Right ventricle myocardium inferior (tissue), 1 donor: ENCODE data around the gene PPFIA2. TPM values are rescaled to one million over a fixed set of nuclear protein-coding genes. Genes with fewer than 3 reads are reported as not detected.
"Not testable (repeated sequence)": the region's sequence is repeated elsewhere in the genome, so short reads cannot be mapped to it uniquely, and the experiment has no call there.

ENCODE experiments used
- ATAC-seq: fragments of 200-7000 bp; cut with Tn5 transposase; one replicate; pipeline ENCODE4 v1.9.1; 2020; ENCODE audit warnings: mild to moderate bottlenecking, moderate library complexity
- DNase-seq: peaks from one replicate; pipeline ENCODE4 v3.0.0; 2021; ENCODE audit errors: missing footprints
- intact Hi-C: fragments of 100-400 bp; cut with DNase I; formaldehyde crosslinking; loops from one replicate; pipeline ENCODE4 v1.11.0; 2022
- total RNA-seq: library from RNA; stranded (reverse); fragmentation: NEBNext Ultra II Directional; extraction: Animal tissue kit (Norgen Biotek cat#: 25700); gene quantifications from one replicate; pipeline ENCODE4 v1.2.1, GENCODE V29; 2021
- donor health status: DM: no; HTN: yes; CAD: no; lungs with severe emphysema.

PPFIA2 gene
- total RNA-seq, 1 donor from 2014 or later: 0.35 TPM

DNA sequence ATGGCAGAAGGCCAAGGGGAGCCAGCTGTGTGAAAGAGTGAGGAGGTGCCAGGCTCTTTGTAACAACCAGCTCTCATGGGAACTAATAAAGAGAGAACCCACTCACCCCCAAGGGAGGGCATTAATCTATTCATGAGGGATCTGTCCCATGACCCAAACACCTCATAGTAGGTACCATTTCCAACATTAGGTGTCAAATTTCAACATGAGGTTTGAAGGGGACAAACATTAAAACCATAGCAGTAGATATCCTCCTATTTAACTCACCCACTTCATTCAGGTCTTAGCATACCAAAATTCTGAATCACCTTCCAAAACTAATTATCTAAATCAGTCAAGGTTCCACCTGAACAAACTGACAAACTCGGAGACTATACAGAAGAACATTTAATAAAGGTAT, 75.3 kb downstream of the PPFIA2 start:
- intact Hi-C loops: no loop called here
- ATAC-seq (no peak), DNase-seq (no peak)

DNA sequence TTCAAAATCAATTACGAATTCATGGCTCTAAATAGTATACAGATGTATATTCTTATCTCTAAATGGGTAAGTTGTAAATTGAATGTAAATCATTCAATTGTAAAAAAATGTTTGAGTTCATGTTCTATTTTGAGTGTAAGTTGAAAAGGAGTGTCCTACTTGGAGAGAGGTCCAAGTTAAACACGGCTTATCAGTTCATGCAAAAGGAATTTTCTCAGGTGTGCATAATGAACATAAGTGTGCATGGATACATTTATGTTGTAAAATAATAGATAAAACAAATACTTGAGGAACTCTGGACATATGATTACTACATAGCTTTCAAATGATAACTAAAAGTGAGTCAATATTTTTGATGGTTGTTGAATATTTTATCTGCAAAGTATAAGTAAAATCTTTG, 79.5 kb downstream of the PPFIA2 start:
- DNase-seq (no peak), ATAC-seq (no peak)
- intact Hi-C loops: no loop called here

DNA sequence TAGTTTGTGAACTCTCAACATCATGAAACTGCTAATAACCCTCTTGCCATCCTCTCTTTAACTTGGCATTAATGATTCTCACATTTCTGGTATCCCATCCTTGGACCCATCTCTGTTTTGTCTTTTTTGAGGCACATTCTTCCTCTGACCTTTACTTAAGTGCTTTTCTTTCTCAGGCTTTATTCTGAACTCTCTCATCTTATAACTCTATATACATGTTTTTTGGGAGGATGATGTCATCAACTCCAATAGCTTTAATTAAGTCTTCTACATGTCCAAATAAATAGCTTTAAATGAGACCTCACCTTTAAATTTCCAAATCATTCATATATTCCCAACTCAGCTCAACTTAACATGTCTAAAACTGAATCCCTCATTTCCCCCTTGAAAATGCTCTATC, 88.4 kb downstream of the PPFIA2 start:
- ATAC-seq (no peak), DNase-seq (no peak)
- intact Hi-C loops: no loop called here

DNA sequence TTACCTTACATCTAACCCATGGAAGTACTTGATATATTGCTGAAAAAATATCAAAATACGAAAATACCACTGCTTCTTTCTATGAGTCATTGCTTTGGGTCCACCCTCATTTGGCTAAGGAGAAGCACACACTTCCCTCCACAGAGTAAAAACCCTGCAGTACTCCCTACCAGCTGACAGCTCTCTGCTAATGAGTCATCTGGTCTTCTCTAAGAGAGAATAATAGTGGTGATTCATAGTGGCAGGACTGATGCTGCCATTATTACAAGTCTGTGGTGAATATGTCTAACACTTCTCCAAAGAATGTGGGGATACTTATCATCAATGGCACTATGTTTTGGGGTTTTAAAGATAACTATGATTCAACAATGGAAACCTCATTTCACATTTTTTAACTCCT, 90.7 kb downstream of the PPFIA2 start:
- ATAC-seq (no peak), DNase-seq (no peak)
- intact Hi-C loops: no loop called here

DNA sequence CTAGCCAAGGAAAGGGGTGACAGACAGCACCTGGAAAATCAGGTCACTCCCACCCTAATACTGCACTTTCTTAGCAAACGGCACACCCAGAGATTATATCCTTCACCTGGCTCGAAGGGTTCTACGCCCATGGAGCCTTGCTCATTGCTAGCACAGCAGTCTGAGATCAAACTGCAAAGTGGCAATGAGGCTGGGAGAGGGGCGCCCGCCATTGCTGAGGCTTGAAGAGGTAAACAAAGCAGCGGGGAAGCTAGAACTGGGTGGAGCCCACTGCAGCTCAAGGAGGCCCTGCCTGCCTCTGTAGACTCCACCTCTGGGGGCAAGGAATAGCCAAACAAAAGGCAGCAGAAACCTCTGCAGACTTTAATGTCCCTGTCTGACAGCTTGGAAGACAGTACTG, 99.8 kb downstream of the PPFIA2 start:
- ATAC-seq, DNase-seq, intact Hi-C loops: not testable (repeated sequence)

DNA sequence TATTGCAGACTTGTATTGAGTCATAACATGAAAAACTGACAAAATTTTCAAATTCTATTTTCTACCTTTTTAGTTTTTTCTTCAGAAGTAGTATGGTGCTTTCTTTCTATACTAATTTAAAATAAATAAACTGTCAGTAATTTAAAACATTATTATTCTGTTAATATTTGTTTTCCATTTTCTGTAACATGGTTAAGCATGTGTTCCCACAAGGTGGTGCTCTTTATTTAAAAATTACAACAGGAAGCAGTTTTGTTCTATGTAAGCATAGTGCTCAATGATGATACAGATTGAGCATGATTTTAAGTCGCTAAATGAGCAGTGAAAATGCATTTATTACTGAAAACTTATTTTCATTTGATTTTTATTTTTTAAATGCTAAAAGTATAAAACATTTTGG, 114.6 kb downstream of the PPFIA2 start:
- DNase-seq: no peak
- intact Hi-C loops: loop anchor here (2.0 kb wide), 1 partner anchor 682 kb away; no protein-coding TSS in a partner anchor
- ATAC-seq: no peak

DNA sequence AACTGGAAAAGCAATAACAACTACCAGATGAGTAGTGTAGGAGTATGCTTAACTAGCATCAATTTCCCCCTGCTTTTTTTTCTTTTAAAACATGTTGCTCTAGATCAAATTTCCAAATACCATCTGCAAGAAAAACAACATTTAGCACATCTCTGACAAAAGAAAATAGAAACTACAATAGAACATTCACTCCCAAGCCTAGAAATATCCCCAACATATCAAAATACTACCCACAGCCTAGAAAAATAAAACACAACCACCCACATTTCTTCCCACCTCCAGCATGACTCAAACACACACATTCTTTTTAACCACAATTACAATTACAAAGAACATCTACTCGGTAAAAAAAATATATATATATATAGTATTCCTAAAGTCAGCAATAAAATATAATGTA, 120.0 kb downstream of the PPFIA2 start:
- ATAC-seq: no peak
- intact Hi-C loops: no loop called here
- DNase-seq: no peak

DNA sequence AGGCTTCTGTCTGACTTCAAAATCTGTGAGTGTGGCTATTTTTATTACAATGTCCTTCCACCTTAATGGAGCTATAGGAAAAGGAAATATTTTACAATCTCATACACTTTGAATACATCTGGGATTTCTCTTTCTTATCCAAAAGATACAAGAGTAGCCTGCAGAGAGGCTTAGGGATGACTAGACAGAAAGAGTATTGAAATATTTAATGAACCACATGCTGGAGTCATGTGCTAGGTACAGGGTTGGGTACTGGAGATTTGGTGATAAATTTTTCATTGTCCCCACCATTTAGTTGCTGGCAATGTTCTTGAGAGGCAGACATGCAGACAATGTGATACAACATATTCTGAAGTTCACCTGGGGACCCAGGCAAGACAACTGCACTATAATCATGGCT, 126.0 kb downstream of the PPFIA2 start:
- DNase-seq: no peak
- intact Hi-C loops: no loop called here

DNA sequence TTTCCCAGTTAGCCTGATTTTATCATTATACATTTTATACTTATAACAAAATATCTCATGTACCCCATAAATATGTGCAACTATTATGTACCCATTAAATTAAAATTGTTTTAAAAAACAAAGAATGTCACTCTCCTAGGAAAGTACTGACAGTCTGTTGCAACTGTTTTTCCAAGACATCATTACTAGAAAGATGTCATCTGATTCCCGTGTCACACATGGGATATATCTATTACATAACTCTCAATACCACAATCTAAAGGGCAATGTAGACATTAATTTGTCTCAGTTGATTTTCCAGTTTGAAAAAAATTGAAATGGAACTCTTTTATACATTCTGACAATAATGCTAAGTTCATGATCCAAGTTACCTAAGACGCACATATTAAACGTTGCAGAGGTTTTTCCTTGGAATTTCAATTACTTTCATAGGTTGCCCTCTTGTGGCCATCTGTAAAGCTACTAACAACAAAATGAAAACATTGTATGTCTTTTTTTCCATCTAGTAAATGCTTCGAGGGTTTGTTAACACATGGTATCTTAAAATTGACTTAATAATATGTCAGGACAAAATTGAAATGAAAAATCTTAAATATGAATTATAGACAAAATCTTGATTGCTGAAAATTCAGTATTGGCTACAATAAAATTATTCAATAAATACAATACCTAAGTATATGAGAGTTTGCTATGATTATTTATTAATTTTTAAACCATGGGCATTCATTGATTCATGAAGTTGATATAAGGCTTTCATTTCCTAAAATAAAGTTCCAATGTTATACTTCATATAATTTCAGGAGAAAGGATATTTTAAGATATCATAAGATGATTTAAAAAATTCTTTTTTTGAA, 131.6 kb downstream of the PPFIA2 start:
- ATAC-seq (no peak), DNase-seq (no peak)
- intact Hi-C loops: loop anchor here (1.0 to 10.0 kb wide), 2 partner anchors 176 to 293 kb away; no protein-coding TSS in a partner anchor

More for the DNA sequence above, 126.0 kb downstream of the PPFIA2 start:
- ATAC-seq: no peak

DNA sequence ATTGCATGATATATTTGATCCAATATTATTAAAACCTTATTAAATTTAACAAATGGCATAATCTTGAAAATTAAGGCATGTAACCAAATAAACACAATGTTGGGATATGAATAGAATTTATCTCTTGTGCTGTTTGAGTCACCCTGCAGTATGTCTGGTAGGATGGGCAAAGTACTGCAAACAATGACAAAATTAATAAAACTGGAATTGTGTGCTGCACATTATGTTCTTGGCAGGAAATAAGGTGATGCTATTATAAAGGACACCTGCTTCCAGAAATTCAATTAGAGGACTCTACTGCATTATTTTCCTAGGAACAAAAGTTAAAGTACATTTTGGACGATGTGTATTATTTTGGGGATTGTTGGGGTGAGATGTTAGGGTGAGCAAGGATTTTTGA, 132.7 kb downstream of the PPFIA2 start:
- ATAC-seq: no peak
- intact Hi-C loops: loop anchor here (10.0 kb wide), 1 partner anchor 292 kb away; no protein-coding TSS in a partner anchor
- no peak for DNase-seq

DNA sequence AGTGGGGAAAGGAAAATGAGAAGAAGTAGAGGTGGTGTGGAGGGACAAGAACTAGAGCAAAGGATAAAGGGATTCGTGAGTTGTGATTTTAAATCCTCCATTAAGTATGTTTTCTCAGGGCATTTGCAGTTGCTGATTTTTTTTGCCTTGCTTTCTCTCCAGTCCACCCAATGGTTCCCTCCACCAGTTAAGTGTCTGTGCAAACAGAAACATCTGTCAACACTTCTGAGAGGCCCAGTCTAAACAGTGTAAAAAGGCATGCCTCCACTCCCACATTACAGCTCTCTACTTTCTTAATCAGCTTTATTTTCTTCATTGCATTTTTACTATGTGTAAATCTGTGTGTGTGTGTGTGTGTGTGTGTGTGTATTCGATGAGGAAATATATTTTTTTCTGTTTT, 141.2 kb downstream of the PPFIA2 start:
- ATAC-seq (peak; percentile 59), DNase-seq (no peak)
- intact Hi-C loops: no loop called here

DNA sequence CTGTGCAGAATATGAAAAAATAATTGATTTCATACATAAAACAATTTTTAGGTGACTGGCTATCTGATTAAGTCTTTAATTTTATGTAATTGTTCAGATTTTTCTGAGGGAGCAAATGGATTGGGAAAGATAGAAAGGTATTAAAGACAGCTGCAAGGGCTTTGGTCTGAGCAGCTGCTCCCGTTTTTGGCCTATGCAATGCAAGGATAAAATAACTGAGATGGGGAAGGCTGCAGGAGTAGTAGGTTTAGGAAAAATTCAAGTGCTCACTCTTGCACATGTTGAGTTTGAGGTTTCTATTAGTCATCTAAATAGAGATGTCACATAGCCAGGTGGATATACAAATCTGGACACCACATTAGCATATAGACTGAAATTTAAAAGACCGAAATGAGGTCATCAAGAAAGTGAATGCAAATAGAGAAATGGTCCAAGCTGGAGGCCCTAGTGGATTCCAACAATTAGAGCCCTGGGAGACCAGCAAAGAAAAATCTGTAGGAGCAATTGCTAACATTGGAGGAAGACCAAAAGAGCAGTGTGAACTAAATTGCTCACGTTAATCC, 144.0 kb downstream of the PPFIA2 start:
- intact Hi-C loops: no loop called here

DNA sequence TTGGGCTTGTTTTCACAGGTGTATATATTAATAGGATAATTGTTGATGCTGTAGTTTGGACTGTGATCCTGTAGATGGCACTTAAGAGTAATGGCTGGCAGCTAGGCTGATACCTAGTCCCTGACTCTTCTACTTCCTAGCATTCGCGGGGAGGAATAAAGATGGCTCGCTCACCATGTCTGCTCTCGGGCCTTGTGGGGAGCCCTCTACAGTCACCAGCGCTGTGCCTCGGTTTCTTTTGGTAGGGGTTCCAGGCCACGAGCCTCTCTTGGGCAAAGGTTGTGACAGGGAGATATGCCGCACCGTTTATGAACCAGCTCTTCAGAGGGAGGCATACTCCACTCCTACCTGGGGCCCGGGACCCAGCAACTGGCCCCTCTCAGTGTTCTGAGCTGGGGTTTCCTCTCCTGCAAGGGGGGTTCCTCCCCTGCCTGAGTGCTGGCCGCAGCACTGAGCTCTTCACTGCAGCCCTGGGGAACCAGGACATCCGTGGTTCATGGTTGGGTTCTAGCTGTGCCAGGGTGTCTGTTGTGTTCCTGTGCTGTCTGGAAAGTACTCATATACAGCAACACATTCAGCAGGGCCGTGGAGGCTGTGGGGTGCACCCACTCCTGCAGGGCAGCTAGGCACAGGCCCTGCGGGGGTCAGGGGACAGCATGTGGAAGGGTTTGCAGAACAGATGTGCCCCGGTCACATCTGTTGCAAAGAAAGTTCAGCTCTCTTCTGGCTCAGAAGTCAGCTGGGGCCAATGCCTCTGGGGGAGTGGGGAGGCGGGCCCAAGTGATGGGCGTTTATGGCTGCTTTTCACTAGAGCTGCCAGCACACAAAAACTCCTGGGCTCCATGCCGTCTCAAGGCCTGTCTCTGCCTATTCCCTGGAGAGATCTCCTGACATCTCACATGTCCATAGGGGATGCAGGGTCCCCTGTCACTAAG, 147.9 kb downstream of the PPFIA2 start:
- ATAC-seq (no peak), DNase-seq (no peak)
- intact Hi-C loops: no loop called here

More for the DNA sequence above, 144.0 kb downstream of the PPFIA2 start:
- no peak for ATAC-seq
- DNase-seq: no peak

DNA sequence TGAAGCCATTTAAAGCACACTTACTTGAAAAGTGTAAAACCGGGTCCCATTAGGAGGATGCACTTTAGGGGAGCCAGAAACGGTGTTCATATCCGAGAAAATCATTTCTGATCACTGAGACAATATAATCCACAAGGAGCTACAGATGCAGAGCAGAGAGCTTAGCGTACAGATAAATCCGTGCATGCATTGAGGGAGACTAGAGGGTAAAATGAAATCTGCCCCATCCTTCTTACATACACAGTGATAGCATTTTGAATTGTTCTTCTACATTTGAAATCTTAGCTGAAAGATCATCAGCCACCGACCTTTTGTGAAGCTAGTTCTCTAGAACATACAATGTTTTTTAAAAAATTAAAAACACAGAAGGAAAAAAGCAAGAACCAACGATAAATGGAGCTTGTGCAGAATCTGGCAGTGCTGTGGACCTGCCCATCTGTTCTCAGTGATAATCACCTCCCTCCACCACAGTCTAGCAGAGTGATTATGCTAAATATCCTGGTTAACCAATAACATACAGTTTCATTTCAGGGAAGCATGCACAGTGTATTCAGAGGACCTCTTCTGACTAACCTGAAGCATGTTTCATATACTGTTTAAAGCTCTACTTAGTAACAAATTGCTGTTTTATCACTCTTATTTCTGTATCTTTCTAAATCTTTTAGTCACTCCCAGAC, 161.1 kb downstream of the PPFIA2 start:
- intact Hi-C loops: no loop called here
- DNase-seq: no peak
- no peak for ATAC-seq

DNA sequence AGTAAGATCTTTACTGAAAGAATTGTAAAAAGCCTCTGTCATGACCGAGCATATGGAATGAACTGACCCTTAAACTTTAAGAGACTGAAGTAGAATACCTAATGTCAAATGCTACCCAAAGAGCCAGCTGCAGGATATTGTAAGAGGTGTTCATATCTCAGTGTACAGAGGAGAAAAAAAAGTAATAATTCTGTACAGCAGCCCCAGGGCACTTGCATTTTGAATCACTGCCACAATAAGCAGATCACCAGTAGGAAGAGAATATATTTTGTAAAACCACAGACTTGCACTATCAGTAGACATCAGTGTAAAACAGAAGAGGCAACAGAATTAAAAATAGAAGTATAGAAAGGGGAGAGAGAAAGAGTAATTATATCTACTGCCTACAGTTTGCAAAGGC, 162.6 kb downstream of the PPFIA2 start:
- DNase-seq (no peak), ATAC-seq (no peak)
- intact Hi-C loops: no loop called here

DNA sequence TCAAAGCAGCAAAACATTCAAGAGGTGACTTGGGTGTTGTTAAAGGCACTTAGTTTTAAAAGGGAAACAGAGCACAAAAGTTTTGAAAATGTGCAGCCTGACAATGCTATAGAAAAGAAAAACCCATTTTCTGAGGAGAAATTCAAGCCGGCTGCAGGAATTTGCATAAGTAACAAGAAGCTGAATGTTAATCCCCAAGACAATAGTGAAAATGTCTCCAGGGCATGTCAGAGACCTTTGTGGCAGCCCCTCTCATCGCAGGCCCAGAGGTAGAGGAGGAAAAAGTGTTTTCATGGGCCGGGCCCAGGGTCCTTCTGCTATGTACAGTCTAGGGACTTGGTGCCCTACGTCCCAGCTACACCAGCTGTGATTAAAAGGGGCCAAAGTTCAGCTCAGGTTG, 167.9 kb downstream of the PPFIA2 start:
- intact Hi-C loops: no loop called here
- no peak for ATAC-seq
- no peak for DNase-seq

DNA sequence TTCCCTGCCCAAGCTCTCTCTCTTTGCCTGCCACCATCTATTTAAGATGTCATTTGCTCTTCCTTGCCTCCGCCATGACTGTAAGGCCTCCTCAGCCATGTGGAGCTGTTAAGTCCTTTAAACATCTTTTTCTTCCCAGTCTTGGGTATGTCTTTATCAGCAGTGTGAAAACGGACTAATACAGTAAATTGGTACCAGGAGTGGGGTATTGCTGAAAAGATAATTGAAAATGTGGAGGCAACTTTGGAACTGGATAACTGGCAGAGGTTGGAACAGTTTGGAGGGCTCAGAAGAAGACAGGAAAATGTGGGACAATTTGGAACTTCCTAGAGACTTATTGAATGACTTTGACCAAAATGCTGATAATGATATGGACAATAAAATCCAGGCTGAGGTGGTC, 168.4 kb downstream of the PPFIA2 start:
- ATAC-seq, DNase-seq, intact Hi-C loops: not testable (repeated sequence)

DNA sequence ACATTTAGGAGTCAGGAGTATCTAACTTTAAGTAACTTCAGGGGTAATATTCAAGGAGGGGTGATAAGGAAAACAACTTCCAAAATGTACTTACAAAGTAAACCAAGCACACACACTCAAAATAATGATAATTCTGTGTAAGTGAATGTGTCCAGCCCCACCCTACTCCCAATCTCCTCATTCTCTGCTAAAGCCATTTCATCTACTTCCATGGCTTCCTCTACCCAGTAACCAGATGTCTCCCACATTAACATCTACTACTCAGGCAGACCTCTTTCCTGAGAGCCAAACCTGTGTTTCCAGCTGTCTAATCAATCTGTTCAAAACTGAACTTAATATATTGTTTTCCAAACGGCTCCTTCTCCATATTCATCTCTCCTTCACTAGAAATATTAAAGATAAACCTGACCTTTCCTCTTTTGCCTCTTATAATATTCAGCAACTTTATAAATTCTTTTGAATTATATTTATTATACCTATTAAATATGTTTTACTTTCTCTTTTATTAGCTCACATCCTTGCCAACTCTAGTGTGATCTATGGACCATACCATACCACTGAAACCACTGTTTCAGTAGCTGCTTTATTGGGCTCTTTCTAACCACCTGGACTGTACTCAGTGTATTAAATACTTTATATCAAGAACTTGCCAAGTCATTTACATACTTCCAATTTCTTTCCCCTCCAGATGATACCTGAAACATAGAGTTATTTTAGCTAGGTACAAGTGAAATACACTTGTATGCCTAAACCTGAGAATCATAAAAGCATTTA, 170.7 kb downstream of the PPFIA2 start:
- intact Hi-C loops: no loop called here
- no peak for DNase-seq
- no peak for ATAC-seq
